NOMO-1 treated with dmso at 0.1 percent for 144 hours (cell line): ENCODE data around the gene BAAT.
"Not testable (repeated sequence)": the region's sequence is repeated elsewhere in the genome, so short reads cannot be mapped to it uniquely, and the experiment has no call there.

Source experiments
- DNase-seq: peaks from one replicate; lab custom pipeline; 2025; ENCODE audit not compliant: unreplicated experiment; lab: John Stamatoyannopoulos, UW

The BAAT gene

DNA sequence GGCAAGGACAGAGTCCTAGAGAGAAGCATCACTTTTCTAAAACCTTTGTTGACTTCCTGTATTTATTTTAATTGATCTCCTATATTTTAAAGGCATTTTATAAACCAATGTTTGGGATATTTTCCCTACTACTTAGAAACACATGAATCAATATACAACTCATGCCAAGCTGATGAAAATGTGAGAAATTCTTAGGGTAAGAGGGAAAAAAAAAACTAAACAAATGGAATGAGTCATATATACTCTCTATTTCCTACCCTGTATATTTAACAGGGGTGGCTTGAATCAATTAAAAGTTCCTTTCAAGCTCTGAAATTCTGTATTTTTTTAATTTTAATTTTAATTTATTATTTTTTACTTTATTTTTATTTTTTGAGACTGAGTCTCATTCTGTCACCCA lies 19.6 kb downstream of the BAAT start:
- no peak for DNase-seq

DNA sequence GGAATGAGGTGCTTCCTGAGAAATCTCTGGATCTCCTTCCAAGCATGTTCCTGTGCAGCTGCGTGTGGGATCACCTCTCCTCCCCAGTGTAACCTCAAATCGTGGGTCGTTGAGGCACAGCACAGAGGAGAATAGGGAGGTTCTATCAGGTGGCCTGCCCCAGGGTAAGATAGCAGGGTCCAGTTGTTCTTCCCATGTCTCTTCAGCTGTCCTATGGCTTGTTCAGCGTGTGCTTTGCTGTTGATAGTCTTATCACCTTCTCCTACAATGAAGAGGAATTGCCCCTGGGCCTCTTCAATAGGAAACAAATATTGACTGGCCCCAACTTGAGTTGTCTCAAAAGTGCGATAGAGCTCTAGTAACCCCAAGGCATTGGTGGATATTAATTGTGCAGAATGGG lies 22.4 kb downstream of the BAAT start:
- no peak for DNase-seq

DNA sequence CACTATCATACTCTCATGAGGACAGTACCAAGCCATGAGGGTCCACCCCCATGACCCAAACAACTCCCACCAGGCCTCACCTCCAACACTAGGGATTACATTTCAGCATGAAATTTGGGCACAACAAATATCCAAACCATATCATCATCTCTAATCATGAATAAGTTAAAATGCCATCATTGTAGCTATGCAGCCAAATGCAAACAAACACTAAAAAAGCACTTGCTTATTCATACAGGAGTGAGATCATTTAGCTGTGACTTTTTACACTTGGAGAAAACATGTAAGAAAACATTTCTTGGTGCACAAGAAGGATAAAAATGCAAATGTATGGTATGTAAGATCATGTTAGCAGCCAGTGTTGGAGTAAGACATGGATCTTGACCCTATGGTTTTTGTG lies 24.2 kb downstream of the BAAT start:
- no peak for DNase-seq

DNA sequence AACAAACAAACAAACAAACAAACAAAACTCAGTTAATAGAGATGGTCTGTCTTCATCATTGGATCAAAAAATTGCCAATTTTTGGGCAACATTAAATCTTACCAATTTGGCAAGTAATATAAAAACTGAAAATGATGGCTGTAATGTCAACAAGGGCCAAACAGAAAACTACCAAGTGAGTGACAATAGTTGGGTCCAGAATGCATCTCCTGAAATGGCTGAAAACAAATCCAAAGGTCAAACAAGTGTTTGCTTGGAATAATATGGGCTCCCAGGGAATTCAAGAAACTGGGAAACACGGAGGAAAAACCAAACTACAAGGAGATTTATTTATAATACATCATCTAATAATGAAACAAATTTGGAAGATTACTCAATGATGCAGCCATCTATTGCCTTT lies 25.1 kb downstream of the BAAT start:
- no peak for DNase-seq

DNA sequence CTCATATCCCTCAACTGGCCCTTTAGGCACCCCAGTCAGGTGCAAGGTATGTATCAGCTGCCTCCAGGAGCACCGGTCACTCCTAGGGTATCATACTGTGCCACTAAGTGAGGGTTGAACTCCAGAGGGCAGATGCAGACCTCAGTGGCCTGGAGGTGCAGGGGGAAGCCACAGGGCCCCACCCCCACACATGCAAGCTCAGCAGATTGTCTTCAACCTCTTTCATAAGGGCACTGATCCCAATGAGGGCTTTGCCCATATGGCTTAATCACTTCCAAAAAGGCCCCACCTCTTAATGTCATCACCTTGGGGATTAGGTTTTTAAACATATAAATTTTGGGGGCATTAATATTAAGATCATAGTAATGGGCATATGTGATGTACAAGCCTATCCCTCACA lies 28.2 kb downstream of the BAAT start:
- DNase-seq = no peak

DNA sequence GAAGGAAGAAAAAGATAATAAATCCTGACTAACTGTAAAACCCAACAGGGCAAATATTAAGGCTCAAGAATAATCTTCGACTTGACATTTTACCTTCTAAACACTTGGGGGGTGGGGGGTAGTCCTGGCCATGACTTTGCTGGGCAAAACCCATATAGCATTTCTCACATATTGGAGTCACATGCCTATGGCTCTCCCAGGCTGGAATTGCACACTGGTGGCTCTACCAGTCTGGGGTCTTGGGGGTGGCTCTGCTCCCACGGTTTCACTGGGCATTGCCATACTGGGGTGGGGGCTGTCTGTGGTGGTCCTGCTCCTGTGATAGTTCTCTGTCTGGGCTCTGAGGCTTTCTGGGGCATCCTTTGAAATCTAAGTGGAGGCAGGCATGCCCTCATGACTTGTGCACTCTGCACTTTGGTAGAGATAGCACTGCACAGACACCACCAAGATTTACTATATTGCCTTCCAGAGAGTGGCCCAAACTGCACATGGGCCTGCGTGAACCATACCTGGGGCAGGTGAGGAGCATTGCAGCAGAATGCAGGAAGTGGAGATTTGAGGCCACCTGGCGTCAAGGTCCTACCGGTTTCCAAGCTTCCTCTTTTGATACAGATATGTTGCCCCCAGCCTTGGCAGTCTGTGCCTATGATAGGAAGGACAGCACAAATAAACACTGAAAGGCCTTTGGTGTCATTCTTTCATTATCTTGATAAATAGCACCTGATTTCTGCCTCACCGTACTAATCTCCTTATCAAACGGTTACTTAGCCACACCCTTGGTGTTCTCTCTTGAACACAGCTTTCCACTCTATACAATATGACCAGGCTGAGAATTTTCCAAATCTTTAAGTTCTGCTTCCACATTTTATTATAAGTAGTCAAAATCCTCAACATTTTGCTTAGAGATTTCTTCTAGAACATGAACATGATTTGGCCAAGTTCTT lies 29.8 kb downstream of the BAAT start:
- DNase-seq = no peak

DNA sequence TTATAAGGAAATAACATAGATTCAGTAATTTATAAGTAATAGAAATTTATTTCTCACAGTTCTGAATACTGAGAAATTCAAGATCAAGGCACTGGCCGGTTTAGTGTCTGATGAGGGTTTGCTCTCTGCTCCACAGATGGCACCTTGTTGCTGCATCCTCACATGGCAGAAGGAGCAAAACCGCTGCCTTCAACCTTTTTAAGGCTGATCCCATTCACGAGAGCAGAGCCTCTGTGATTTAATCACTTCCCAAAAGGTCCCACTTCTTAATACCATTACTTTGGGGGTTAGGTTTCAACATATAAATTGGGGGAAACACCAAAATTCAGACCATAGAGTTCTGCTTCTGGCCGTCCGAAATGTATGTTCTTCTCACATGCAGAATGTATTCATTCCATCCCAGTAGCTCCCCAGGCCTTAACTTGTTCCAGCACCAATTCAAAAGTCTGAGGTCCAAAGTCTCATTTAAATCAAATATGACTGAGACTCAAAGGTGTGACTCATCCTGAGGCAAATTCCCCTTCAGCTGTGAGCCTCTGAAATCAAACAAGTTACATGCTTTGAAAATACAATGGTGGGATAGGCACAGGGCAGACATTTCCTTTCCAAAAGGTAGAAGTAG lies 30.6 kb downstream of the BAAT start:
- DNase-seq = no peak

DNA sequence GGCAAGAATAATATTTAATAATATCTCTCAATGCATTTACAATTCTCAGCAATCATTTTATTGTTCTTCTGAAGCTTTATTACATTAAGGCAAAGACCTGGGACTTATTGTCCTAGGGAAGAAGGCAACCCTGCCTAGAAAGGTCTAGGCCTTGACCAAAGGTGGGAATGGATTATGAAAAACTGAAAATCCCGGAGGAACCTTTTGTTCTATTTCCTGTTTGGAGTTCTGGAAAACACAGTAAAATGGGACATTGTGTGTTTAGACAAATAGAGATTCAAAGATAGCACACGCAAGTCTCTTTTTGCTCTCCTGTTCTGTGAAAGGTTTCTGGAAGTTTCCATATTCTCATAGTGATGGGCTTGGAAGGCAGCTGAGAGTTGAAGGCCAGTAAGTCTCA lies 31.1 kb downstream of the BAAT start:
- no peak for DNase-seq

DNA sequence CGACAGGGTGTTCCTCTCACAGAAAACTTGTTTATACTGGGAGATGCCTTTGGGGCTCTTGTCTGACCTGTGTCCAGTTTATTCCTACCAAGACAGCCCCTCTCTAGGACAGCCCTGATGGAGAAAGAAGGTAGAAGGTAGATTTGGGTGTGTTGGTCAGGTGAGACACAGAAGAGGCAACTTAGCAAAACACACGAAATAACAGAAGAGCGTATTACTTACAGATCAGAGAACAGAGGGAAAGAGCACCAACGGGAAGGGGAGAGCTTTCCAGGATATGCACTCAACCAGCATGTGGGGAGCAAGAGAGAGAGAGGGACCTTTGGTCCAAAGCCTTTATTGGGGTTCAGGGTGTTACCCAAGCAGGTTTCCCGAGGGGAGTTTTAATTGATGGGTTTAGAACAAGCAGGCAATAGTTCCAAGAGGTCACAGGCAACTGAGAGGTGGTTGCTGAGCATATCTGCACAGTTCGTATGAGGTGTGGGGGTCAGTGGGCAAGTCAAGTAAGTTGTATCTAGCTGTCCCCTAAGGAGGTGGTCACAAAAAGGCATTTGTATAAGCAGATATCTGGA lies 31.8 kb downstream of the BAAT start:
- DNase-seq = no peak

DNA sequence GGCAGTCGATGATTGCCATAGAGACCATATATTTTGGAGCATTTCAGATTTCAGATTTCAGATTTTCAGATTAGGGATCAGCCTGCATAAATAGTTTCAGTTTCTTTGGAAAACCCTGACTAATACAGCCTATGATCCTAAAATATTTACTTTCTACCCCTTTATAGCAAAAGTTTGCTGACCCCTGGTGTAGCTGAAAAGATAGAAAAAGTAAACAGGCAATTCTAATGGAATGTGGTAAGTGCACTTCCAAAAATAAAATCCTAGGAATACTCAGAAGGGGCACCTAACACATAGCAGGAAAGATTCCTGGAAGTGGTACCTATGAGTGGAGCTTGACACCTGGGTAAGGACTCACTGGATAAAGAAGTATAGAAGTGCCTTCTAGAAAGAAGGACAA lies 34.5 kb downstream of the BAAT start:
- DNase-seq = no peak

DNA sequence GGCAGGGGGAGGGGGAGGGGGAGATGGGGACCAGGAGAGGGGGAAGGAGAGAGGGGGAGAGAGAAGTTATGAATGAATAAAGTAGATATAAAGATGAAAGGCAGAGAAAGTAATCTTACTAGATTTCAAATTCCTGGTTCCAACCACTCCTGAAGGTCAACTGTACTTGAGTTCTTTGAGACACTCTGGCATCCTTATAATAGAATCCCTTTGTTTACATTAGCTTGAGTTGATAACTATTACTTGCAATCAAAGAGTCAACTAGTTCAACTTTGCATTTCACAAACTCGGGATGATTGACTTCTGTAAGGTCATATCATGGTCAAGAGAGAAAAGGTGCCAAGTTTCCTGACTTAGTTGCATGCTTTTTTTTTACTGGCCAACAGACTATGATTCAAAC lies 42.2 kb downstream of the BAAT start:
- DNase-seq = no peak

DNA sequence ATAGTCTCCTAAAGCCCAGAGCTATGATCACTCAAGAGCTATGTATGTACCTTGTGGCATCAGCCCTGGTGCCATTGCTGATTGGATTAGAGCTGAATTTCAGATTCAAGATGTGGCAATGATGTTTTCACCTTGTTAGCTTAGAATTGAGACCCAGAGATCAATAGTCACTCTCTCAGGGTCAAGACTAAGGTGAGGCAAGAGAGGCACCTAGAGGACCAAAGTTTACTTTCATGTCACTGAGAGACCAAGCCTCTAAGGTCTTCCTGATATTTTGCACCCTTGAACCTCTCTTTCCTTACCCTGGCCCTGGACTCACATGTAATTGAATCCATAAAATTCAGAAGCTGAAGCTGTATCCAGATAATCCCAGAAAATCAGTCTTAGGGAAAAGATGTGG lies 42.8 kb downstream of the BAAT start:
- no peak for DNase-seq

DNA sequence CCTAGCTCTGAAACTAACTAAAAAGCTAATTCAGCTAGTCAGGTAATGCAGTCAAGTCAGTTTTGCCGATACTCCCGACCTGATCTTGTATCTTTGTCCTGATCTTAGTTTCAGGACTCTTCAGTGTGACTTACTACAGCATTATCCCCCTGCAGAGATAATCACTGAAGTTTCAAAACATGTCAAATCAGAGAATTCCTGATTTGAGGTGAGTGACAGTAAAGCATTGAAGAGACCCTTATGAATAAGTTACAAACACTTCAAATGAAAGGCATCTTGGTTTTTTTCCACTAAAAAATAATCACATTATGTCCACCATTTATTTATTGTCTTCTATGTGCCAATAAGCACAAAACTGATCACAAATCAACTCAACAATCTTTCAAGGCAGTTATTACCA lies 47.6 kb downstream of the BAAT start:
- no peak for DNase-seq

DNA sequence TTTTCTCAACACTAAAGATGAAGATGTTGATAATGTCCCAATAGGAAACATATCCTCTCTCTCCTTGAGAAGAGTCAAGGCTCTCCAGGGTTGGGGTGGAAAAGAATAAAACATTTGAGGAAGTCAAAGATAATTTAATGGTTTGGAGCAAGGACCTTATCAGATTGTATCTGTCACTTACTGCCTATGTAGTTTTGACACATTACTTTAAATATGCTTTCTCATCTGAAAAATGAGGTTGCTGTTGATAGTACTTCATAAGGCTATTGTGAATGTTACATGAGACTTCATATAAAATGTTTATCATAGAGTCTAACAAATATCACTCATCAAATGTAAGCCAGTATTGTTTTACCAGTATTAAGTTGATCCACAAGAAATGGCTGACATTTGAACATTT lies 48.7 kb downstream of the BAAT start:
- DNase-seq = no peak

DNA sequence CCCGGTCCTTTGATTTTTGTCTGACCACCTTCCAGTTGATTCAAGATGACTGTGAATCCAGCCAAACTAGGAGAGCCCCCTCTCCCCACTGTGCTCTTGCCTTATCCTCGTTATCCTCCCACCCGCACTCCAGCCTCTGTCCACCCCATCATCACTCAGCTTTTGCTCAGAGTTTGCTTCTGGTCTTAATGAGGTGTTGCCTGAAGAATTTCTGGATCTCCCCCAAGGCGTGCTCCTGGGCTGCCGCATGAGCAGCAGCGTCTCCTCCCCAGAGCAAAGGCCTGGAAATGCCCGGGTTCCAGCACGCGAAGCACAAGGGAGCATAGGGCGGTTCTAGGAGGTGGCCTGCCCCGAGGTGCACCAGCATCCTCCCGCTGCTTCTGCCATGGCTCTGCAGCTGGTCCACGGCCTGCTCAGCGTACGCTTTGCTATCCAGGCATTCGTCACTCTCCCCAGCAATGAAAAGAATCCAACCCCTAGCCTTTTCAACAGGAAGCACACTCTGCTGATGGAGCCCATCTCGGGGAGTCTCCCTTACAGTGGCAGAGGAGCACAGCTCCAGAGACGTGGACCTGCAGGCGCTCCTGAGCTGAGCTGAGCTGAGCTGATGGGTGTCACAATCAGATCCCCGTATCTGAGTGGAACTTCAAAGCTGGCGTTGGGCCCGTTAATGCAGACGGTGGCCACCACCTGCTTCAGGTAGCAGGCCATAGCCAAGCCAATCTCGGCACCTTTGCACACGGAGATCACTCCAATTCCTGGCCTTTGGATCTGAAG lies 50.7 kb downstream of the BAAT start:
- DNase-seq = no peak

DNA sequence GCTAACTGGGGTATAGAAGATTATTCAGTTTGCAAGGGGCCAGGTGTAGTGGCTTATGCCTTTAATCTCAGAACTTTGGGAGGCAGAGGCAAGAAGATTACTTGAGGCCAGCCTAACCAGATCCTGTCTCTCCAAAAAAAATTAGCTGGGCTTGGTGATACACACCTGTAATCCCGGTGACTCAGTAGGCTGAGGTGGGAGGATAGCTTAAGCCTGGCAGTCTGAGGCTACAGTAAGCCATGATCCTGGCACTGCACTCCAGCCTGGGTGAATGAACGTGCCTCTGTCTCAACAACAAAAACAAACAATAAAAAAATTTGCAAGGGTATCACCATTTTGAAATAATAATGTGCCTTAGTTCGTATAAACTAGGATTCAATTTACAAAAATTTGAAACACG lies 51.3 kb downstream of the BAAT start:
- no peak for DNase-seq

DNA sequence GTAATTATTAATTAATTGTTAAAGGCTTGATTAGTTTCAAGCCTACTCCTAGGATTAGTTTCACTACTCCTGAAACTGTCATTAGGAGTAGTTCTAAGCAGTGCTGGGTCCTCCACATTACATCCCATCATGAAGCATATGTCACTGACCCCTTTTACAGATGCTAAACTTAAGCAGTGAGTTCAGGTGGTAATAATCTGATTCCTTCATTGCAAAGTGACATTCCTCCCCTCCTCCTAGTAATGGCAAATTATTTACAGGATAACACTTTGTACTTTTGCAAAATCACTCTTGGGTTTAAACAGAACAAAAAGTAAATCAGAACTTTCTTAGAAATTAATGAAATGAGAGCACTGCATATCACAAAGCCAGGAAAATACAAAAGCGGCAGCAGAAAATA lies 52.4 kb downstream of the BAAT start:
- DNase-seq = no peak

DNA sequence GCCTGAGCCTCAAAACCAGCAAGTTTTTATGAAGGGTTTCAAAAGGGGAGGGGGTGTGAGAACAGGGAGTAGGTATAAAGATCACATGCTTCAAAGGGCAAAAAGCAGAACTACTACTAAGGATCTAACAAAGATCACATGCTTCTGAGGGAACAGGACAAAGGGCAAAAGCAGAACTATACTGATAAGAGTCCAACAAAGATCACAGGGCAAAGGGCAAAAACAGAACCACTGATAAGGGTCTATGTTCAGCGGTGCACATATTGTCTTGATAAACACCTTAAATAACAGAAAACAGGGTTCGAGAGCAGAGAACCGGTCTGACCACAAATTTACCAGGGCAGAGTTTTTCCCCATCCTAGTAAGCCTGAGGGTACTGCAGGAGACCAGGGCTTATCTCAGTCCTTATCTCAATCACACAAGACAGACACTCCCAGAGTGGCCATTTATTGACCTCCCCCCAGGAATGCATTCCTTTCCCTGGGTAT lies 57.3 kb downstream of the BAAT start:
- DNase-seq = not testable (repeated sequence)

DNA sequence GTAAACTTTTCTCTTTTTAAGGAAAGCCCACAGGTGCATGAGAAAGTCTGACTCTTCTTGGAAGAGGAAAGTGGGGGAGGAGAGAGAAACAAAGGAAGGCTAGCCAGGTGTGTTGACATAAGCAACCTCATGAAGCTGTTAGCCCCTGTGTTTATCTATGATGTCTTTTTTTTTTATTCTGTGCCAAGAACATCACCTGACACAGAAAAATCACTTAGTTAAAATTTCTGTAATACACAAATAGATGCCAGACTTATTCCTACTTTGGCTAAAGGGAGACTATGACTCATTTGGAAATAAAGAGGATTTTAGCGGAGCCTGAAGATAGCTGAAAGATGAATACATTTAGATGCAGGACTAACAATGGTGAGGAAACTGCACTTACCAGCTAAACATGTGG lies 58.3 kb downstream of the BAAT start:
- DNase-seq = no peak

DNA sequence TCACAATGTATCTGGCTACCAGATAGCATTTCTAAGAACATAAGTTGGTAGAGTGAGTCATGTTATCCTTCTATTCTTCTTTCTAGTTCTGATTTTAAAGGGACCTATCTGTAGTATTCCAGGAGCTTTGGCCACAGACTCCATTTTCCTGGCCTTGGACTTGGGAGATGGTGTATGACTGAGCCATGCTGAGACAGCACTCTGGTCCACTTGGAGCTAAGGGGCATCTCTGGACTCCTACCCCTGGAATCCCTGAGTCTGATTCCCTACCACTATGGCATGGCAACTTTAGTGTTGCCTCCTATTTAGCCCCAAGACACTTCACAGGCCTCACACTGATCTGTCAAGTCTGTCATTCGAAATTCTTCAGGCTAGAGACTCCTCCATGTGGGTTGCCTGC lies 58.8 kb downstream of the BAAT start:
- DNase-seq = no peak

DNA sequence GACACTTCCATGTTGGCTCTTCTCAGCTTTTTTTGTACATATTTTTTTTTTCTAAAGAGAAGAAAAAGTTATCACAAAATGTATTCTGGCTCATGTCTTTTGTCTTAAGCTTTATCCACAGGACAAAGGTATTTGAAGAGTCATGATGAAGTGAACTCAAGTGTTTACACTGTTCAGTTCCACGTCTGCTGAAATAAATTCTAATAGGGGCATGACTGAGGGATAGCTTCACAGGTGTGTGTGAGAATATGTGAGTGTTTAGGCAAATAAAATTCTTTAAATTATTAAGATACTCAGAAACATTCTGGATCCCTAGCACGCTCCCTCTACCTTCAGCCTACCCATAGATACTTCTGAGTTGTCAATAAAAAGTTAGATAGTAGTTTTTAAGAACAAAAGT lies 59.8 kb downstream of the BAAT start:
- no peak for DNase-seq
